ENCODE data around the gene PDCD1. TPM values are rescaled to one million over a fixed set of nuclear protein-coding genes. Genes with fewer than 3 reads are reported as not detected.
A peak's percentile ranks its signal among the peaks of the same experiment; 100 is the strongest.

PDCD1 gene
- total RNA-seq, 1 experiment from 2014 or later = not detected

DNA sequence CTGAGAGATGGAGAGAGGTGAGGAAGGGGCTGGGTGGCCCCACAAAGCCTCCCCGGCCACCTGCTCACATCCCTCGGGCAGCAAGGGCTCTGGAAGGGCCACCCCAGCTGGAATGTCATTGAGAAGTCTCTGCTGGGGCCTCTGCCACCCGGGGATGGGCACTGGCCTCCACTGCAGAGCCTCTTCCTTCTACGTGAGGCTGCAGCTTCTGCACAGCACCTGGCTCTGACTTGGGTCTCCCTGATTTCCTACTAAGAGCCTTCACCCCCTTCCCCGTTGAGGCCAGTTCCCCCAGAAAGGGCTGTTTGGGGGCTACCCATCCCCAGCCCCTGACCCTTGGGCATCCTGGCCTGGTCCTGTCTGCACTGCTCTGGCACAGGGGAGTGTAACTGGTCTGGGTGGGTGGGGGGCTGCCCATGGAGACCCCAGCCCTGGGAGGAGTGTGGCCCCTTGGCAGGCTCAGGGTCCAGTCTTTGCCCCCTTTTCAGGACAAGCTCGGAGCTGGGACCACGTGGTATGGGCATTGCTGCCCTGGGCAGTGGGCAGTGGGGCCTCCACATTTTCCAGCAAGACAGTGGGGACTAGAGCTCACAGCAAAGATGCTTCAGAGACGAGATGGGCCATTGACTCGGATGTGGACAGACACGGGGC lies 5.6 kb downstream of the PDCD1 start:
- no peak for DNase-seq (ENCODE audit: low read depth)

- no peak for DNase-seq (ENCODE audit: low read depth)
These were observed 6.3 kb downstream of the PDCD1 start for GRCh38 chr2:241852116-241852980.

GRCh38 chr2:241851325-241852115 lies 7.2 kb downstream of the PDCD1 start:
- no peak for DNase-seq (ENCODE audit: low read depth)

GRCh38 chr2:241850544-241851324 lies 8.0 kb downstream of the PDCD1 start:
- DNase-seq (ENCODE audit: low read depth) = no peak

- DNase-seq (ENCODE audit: low read depth) = no peak
These were observed 8.8 kb downstream of the PDCD1 start for GRCh38 chr2:241849616-241850543.

GRCh38 chr2:241848761-241849615 lies 9.7 kb downstream of the PDCD1 start:
- DNase-seq (ENCODE audit: low read depth) = no peak

DNA sequence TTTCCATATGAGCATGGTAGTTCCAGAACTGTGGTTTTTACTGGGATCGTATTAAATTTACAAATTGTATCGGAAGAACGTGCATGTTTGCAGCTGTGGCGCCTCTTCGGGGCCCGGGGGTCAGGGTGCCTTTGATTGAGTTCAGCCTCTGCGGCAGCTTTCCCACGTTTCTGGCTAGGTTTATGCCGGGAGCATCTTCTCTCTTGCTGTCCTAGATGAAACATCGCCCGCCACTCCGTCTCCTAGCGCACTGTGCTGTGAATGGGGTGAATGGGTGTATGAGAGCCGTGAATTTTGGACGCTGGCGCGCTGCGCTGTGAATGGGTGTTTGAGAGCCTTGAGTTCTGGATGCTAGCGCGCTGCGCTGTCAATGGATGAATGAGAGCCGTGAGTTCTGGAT lies 12.3 kb downstream of the PDCD1 start:
- DNase-seq (ENCODE audit: low read depth) = no peak

- no peak for DNase-seq (ENCODE audit: low read depth)
These were observed 13.7 kb downstream of the PDCD1 start for GRCh38 chr2:241844831-241845578.

DNA sequence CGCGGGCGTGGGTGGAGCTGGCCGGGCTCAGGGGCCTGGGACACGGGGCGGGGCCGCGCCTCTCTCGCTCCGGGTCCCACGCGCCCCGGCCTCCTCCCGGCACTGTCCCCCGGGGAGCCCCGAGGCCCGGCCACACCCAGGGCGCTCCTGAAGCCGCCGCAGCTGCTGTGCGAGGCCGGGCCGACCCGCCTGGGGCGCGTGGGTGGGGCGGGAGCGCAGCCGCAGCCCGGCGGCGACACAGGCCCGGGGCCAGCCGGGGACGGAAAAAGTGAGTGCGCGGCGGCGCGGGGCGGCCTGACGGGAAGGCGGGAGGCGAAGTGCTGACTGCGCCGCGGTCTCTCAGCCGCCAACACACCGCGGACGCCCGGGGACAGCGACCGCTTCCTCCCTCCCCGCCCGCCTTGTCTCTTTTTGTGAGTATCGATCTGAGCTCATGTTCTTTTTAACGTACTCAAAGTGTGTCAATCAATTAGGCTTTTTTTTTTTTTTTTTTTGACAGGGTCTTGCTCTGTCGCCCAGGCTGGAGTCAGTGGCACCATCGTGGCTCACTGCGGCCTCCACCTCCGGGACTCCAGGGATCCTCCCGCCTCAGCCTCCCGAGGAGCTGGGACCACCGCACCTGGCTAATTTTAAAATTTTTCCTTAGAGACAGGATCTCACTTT lies 14.5 kb downstream of the PDCD1 start:
- peak; percentile 59 for DNase-seq (ENCODE audit: low read depth)

DNA sequence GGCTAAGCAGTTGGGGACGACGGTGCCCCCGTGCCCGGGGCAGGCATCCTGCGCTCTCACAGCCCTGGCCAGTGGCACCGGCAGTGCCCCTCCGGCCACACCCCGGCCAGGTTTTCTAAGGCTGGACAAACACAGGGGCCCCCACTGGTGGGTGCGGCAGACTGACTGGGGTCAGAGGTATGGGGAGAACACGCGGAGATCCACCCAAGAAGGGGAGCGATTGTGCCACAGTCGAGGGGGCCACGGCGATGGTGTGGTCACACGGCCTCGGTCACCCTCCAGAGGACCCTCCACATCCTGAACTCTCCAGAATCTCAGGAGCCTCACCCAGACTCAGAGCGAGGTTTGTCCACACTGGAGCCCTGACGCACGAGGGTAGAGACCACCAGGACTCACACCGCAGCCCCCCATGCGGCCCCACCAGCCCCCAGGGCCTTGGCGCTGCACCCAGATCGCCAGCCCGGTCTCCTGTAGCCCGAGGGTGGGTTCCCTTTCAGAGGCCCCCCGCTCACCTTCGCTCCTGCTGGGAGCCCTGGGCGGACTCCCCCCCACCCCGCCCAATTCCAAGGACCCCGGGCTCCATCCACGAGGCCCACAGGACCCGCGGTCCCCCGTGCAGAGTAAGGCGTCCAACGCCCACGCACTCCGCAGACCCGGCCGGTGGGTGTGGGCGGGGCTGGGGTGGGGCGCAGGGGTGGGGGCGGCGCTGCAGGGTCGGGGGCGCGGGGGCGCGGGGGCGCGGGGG lies 15.2 kb downstream of the PDCD1 start:
- DNase-seq (ENCODE audit: low read depth) = no peak

DNA sequence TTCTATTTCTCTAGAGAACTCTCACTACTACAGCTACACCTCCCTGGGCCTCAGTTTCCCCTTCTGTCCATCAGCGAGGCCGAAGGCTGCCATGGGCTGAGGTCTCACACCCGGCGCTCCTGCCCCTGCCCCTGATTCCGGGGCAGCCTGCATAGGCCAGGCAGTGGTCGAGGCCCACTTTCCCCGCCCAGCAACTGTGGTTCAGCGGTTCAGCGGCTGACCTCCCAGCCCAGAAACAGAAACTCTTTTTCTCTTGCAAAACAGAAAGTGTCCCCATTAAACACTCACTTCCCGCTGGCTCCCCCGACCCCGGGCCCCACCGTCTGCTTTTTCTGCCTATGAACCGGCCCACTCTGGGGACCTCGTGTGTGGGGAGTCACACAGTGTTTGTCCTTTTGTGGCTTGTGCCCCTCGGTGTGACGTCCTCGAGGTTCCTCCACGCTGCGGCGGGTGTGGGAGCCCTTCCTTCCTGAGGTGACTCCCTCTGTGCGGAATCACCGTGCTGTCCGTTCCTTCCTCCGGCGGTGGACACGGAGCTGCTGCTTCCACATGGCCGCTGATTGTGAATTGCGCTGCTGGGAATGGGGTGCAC lies 16.0 kb downstream of the PDCD1 start:
- DNase-seq (ENCODE audit: low read depth) = no peak

DNA sequence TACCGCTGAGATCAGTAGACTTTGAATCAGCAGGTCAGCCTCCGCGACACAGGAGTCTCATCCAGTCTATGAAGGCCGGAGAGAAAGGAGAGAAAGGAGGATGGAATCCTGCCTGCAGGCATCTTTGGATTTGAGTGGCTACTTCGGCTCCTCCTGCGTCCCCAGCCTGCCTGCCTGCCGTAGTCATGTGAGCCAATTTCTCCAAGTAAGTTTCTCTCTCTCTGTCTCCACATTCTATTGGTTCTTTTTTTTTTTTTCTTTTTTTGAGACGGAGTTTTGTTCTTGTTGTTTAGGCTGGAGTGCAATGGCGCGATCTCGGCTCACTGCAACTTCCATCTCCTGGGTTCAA lies 16.7 kb downstream of the PDCD1 start:
- DNase-seq (ENCODE audit: low read depth) = no peak

DNA sequence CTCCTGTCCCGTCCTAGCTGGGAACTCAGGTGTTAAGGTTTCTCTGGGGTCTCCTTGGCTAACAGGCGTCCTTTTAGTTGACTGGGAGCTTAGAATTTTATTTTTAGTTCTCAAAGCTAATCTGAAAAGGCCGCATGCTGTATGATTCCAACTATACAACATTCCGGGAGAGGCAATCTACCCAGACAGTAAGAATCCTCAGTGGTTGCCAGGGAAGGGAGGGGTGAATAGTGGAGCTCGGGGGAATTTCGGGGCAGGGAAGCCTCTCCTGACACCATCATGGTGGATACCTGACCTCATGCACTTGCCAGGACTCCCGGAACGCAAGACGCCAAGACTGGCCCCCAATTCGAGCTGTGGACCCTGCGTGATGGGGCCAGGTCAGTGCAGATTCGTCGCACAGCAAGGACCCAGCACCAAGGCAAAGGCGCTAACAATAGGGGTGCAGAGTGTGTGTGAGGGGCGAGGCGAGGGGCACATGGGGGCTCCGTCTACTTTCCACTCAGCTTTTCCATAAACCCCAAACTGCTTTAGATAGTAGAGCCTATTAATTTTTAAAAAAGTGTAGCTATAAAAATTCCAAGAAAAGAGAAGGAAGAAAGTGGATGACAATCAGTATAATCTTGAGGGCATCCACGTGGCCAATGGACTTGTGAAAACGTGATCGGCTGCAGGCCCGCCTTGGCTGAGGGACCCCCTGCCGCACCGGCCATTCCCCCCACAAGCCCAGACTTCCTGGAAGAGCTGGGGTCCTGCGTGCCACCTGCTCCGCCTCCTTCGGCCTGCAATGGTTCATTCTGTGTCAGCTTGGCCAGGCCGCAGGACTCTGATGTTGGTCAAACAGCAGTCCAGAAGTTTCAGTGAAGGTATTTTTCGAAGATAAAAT lies 17.3 kb downstream of the PDCD1 start:
- no peak for DNase-seq (ENCODE audit: low read depth)

DNA sequence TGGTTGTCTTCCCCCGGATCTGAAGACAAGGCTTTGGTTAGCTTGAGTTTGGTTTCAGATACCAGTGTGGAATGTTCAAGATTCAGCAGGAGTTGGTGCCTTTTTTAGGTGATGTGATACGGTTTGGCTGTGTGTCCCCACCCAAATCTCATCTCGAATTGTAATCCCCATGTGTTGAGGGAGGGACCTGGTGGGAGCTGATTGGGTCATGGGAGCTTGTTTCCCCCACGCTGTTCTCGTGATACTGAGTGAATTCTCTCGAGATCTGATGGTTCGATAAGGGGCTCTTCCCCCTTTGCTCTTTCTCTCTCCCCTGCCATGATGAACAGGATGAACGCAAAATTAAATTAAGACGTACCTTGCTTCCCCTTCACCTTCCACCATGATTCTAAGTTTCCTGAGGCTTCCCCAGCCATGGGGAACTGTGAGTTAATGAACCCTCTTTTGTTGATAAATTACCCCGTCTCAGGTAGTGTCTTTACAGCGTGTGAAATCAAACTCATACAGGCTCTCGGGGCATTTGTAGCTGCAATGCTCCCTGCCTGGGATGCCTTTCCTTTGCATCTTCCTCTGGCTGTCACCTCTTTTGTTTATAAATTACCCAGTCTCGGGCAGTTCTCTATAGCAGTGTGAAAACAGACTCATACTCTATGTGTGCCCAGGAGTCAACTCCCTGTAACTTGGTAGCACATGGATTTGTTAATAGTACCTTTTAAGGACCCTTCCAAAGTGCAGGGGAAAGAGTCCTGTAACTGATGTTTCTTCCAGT lies 21.3 kb downstream of the PDCD1 start:
- no peak for DNase-seq (ENCODE audit: low read depth)

DNA sequence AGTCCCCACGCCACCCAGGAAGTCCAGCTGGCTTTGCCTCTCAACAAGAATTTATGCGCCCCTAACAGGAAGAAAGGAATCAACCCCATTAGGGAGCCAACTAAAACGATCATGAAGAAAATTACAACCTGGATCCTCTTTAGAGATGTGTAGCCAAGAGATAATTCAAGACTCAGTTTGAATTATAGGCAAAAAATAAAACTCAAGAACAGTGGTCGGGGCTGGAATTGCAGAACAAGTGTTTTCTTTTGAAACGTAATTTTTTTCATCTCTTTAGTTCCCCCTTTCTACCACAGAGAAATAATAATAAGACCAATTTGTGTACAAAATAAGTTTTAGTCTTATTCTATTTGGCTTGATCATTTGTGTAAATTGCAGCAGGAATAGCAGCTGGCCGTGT lies 22.4 kb downstream of the PDCD1 start:
- DNase-seq (ENCODE audit: low read depth) = no peak

All from Daoy (cell line).